GM12872 (cell line): Measurements from ENCODE around the gene HLCS.

Experiments used
- TF ChIP-seq, protein P1 (sequence below): IDR thresholded peaks from 3 replicates; pipeline ENCODE4 v1.5.1; 2011; ENCODE audit warnings: low read depth, mild to moderate bottlenecking, low read length, moderate library complexity; ENCODE audit not compliant: insufficient read depth

The HLCS gene

DNA sequence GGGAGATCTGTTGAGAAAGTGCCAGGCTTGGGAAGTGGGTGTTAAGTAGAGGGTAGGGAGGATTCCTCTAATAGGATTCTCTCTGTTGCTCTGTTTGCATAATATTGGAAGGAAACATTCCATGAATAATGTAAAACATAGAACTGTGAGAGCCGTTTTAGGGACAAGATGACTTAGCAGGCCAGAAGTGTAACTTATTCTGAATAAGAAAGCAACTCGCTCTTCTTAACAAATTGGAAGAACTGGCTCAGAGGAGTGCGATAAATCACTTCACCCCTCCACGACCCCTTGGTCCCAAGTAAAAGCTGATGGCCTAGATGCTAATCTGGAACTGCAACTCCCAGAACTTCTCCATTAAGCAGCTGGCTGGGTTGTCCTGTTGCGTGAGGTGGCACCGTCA, 248.5 kb downstream of the HLCS start:
- TF ChIP-seq, protein P1, sequence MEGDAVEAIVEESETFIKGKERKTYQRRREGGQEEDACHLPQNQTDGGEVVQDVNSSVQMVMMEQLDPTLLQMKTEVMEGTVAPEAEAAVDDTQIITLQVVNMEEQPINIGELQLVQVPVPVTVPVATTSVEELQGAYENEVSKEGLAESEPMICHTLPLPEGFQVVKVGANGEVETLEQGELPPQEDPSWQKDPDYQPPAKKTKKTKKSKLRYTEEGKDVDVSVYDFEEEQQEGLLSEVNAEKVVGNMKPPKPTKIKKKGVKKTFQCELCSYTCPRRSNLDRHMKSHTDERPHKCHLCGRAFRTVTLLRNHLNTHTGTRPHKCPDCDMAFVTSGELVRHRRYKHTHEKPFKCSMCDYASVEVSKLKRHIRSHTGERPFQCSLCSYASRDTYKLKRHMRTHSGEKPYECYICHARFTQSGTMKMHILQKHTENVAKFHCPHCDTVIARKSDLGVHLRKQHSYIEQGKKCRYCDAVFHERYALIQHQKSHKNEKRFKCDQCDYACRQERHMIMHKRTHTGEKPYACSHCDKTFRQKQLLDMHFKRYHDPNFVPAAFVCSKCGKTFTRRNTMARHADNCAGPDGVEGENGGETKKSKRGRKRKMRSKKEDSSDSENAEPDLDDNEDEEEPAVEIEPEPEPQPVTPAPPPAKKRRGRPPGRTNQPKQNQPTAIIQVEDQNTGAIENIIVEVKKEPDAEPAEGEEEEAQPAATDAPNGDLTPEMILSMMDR: no peak

DNA sequence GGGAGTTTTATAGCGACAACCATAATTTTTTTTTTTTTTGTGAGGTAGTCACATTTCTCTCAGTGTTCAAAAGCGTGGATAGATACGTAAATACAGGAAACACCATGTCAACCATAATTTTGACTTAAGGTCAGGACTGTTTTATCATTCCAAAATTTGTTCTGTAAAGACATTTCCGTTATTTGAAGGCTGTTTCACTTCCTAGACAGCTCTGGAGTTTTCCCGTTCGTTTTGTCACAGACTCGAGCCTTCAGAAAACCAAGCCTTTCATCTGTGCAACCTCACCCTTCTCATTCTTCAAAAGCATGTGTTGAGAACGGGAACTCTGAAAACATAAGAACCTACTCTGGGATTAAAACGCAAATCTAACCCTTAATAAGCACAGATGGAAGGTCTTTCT, 249.6 kb downstream of the HLCS start:
- TF ChIP-seq, protein P1: no peak

DNA sequence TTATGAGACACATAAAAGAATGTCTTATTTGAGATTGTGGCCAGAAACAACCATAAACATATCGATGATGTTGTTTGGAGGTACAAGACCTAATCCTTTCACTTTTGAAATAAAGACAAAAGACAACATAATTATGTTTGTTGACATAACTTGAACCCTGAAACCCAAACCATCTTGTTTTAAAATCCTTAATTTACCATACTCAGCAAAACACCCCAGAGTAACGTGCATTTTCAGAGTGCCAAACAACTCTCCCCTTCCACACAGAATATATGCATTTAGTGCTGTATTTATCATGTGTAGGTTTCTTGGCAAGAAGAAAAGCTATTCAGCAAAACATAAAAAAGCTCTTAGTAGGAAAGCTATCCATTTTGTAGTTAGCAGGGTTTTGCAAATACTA, 250.1 kb downstream of the HLCS start:
- TF ChIP-seq, protein P1: no peak

DNA sequence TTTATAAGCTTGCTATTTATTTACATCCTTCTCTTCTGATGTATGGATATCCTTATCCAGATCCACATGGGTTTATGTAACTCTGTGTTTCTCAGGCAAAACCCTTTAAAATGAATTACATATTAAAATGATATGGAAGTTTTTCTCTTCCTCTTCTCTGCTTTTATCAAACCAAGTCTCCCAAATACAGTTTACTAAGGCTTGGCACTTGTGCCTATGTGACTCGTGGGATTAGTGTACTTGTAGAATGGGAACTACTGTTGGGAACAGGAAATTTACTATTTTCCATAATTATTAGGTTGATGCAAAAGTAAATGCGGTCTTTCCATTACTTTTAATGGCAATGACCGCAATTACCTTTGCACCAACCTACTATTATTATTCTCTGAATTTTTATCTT, 252.7 kb downstream of the HLCS start:
- TF ChIP-seq, protein P1: no peak

DNA sequence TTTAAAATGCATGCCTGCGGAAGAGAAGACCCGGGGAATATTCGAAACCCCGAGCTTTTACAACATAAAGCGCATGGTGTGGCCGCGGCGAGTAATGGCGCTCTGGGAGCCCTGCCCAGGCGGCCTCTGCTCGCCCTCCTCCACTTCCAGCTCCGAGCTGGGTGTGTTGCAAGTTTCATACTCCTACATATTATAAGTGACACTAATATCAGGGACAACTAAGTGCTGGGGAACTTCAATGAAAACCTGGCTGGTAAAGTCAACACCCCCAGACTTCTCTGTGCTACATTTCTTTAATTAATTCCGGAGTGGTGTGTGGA, 255.8 kb downstream of the HLCS start:
- TF ChIP-seq, protein P1: no peak

DNA sequence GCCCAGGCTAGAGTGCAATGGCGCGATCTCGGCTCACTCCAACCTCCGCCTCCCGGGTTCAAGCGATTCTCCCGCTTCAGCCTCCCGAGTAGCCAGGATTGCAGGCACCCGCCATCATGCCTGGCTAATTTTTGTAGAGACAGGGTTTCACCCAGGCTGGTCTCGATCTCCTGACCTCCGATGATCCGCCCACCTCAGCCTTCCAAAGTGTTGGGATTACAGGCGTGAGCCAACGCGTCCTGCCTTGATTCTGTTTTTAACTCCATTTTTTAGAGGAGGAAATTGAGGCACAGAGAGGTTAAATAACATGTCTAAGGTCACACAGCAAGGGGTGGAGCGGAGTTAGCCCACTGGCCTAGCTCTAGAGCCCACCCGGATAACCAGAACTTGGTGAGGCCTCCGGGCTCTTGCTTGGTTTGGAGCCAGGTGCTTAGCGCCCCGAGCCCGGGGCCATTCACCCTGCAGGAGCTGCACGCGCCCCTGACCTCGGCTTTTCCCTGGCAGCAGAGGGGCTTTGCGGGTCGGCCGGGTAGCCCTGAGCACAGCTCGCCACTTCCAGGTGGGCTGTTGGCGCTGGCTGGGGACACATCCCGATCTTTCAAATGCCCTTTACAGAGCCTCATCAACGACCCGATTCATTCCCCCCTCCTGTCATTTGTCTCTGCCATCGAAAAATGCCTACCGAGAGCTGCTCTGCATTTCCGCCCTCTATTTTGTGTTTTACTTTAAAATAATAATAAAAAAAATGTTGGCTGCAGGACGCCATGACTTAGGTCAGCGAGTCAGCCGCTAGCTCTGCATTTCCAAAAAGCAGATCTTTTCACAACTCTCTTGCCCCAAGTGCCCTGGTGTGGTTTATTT, 256.4 kb downstream of the HLCS start:
- TF ChIP-seq, protein P1: no peak

DNA sequence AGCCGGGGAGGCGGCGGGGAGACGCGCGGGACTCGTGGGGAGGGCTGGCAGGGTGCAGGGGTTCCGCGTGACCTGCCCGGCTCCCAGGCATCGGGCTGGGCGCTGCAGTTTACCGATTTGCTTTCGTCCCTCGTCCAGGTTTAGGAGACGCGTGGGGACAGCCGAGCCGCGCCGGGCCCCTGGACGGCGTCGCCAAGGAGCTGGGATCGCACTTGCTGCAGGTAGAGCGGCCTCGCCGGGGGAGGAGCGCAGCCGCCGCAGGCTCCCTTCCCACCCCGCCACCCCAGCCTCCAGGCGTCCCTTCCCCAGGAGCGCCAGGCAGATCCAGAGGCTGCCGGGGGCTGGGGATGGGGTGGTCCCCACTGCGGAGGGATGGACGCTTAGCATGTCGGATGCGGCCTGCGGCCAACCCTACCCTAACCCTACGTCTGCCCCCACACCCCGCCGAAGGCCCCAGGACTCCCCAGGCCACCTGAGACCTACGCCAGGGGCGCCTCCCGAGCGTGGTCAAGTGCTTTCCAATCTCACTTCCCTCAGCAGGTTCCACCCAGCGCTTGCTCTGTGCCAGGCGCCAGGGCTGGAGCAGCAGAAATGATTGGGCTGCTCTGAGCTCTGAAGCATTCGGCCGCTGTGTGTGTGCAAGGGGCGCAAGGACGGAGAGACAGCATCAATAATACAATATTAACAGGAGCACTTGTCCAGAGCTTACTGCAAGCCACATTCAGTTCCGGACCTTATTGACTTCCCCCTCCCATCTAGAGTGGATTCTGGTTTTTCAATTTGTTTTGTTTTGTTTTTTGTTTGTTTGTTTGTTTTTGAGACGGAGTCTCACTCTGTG, 257.2 kb downstream of the HLCS start:
- TF ChIP-seq, protein P1: no peak
